GM18858 (cell line): ENCODE results near the gene AASS.
A peak's percentile ranks its signal among the peaks of the same experiment; 100 is the strongest.
"Not testable (repeated sequence)": the region's sequence is repeated elsewhere in the genome, so short reads cannot be mapped to it uniquely, and the experiment has no call there.

ENCODE experiments used
- ATAC-seq: cut with Tn5 transposase; IDR thresholded peaks from one replicate; pipeline ENCODE4 v1.9.1; 2021; ENCODE audit not compliant: unreplicated experiment

Gene AASS

DNA sequence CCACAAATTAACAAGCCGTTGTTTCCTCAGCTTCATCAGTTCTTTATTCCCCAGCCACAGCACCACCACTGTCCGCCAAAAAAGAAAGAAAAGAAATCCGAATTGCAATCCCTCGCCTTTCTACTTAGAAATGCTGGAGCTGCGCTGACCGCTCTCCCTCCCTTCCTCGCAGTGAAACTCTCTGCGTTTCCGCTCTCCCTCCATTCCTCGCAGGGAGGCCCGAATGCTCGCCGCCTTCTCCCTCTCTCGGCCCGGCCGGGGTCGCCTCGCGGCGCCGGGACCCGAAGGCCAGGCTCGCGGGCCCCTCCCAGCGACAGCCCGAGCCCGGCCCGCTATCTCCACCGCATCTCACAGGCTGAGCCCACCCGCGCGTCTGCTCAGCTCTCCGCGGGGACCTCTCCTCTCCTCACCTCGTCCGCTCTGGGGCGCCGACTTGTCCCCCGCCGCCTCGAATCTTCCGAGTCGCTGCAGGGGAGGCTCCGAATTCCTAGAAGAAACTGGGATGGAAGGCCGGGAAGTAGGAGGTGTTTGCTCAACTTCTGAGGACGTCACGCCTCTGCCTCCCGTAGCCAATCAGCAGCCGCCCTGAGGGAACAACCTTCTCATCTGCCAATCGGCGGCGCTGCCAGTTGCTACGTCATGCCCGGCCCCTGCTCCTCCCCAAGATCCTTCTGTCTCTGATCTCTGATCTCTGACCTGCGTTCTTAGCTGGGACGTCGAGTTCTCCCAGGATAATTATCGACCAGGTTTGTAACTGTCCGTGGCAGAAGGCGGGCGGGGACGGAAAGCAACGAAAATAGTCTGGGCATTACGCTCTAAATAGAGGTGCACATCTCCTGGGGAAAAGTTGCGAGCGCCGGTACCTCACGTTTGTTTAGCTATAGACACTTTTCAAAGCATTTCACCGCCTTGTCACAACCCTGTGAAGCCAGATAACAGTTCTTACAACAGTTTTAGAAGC lies at the start of gene AASS:
TSS of gene AASS (minus strand) at position 499 of the 961 bp plus-strand sequence. CDS start 10,523 bp downstream, outside the sequence.
- ATAC-seq: peak; percentile 100

DNA sequence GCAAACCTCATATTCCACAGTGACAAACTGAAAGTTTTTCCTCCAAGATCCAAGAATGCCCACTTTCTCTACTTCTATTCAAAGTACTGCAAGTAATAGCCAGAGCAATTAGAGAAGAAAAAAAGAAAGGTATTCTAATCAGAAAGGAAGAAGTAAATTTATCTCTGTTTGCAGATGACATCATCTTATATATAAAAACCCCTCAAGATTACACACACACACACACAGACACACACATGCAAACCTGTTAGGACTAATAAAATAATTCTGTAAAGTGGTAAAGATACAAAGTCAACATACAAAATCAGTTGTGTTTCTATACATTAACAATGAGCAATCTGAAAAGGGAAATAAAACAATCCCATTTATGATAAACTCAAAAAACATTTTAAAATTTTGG lies 44.7 kb upstream of the AASS start:
- no peak for ATAC-seq

DNA sequence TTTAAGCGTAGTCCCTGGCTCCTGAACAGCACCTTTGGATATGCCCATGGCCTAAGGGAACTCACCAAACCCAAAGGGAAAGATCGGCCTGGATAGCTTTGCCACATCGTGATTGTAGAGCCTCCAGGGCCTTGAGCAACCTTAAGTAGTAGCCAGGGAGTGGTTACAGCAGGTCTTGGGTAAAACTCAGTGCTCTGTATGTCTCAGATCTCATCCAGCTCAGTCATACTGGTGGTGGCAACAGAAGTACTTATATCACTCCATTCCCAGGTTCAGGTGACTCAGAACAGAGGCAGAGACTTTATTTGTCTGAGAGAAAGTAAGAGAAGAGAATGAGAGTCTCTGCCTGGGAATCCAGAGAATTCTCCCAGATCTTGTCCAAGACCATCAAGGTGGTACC lies 39.1 kb upstream of the AASS start:
- no peak for ATAC-seq

DNA sequence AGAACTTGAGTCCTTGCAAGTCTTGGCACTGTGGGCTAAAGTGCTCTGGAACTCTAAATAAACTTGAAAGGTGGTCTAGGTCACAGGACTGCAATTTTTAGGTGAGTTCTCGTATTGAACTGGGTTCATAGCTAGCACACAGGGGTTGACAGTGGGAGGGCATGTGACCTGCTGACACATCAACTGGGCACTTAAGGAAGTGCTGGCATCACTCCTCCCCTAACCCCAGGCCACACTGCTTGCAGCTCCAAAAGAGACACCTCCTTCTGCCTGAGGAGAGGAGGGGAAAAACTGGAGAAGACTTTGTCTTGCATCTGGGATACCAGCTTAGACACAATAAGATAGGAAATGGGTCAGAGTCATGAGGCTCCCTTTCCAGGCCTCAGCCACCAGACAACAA lies 38.0 kb upstream of the AASS start:
- no peak for ATAC-seq

DNA sequence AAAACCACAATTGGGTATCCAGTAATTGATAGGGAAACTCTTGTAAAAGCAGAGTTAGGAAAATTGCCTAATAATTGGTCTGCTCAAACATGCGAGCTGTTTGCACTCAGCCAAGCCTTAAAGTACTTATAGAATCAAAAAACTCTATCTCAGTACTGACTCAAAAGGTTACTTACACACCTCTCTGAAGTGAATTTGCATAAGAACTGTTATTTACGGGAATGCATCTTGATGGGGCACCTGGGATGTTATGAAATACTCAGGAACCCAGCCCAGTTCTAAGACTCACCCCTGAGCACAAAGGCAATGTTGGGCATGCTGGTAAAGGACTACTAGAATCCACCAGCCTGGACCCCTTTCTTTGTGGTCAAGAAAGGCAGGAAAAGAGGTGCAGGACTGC lies 28.1 kb upstream of the AASS start:
- ATAC-seq: not testable (repeated sequence)

DNA sequence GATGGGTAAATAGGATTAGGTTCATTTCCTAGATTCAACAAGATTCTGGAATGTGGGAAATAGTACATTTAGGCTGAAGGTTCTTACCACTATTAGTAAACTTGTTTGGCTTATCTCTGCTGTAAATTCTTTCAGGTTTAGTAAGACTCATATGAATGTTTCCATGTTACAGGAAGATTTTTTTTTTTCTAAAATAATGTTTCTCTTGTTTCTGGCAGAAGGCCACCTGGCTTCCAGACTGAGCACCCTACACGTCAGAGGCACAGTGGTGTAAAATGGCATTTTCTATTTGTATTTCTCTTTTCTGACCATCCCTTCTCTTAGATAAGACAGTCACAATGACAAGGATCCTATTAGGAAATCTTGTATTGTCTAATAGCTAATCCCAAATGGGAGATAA lies 22.7 kb upstream of the AASS start:
- no peak for ATAC-seq

DNA sequence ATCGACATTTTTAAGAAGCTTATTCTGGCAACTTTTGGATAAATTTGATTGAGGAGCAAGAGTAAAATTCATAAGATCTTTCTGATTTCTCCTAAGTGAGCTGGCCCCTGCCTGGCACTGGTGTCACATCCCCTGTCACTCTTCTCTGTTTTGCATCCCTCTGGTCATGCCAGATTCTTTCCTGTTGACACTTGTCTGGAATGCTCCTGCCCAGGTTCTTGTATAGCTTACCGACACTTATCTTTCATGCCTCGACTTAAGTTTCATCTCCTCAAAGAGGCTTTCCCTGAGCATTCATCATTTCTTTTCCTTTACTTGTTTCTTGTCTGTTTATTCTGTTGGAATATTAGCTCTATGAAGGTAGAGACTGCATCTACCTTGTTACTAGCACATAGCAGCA lies 22.2 kb upstream of the AASS start:
- no peak for ATAC-seq

DNA sequence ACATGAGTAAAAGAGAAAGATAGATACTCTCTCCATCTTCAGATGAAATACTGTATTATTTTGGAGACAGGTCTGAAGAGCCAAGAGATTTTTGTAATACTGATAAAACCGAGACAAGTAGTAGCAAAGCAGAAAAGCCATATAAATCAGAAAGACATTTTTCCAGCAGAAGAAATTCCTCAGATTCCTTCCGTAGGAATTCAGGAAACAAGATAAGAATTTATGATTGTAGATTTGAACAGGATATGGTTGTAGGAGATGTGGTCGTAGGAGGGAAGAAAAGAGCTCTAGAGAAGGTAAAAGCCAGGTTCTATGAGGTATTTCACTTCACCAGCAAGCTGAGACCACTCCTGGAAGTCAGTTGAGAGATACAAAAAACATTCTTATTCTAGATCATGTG lies 17.6 kb upstream of the AASS start:
- ATAC-seq: no peak

DNA sequence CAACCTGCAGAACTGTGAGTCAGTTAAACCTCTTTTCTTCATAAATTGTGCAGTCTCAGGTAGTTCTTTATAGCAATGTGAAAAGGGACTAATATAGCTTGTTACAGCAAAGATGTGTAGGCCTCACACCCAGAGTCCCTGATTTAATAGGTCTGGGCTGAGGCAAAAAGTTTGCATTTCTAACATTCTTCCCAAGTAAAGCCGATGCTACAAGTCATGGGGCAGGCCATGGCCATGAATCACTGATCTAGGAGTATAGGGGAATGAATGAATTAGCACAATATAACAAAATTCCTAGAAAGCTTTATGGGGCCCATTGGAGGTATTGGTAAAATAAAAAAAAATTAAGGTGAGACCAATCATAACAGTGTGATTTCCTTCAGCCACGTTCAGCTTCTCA lies 11.5 kb upstream of the AASS start:
- no peak for ATAC-seq

DNA sequence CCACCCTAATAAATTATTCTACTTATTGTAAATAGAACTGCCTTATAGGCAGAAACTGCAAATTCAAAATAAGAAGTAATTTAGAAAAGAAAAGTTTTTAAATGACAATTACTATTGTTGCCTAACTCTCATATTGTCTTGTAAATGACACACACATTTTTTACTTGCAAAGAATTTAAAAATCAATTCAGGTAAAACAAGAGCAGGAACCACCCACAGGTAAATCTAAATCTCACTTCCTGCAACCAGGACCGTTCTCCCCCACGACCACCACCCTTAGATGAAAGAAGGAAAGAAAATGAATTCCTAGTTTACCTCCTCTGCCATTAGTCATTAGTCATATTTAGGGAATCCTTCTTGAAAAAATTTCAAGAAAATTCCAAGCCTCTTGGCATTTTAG lies 4.8 kb upstream of the AASS start:
- no peak for ATAC-seq

DNA sequence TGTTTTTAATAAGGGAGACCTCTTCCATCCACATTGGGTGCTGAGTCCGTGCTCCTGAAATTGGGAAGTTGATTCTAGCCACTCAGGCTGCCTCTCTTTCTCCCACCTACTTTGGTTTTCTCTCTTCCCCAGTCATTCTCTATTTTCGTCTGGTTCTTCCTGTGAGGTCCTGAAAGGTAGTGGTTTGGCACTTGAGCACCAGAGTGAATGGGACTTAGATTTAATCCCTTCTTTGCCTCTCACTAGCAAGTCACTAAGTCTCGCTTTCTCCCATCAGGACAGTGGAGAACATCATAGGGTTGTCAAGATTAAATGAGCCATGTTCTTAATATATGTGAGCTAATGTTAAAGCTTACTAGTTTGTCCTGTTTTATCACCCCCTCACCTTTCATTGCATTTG lies 4.0 kb upstream of the AASS start:
- ATAC-seq: no peak

DNA sequence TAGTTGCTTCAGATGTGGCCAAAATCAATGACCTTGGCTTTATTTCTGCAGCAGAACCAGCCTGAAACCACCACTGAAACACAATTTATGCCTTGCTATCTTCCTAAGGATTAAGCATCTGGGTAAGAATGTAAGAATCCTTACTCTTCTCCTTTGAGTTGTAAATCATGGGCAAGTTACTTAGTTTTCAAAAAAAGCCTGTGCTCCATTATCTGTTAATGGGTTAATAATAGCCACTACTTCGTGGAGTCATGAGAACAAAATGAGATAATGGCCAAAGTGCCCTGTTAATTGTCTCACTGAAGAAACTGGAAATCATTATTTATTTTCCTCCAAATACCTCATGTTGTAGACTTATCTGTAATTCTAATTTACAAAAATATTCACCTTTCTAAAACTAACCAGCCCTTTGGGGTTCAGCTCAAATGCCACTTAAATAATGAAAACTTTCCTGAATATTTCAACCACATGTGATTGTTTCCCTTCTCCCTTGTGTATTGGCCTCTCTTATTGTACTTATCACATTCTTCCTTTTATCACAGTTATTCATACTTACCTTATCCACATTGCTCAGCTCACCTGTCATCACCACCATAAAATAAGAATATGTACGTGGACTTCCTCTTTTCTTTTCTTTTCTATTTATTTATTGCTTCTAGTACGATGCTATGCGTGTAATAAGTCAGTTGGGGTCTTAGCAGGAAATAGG lies 2.0 kb upstream of the AASS start:
- no peak for ATAC-seq

DNA sequence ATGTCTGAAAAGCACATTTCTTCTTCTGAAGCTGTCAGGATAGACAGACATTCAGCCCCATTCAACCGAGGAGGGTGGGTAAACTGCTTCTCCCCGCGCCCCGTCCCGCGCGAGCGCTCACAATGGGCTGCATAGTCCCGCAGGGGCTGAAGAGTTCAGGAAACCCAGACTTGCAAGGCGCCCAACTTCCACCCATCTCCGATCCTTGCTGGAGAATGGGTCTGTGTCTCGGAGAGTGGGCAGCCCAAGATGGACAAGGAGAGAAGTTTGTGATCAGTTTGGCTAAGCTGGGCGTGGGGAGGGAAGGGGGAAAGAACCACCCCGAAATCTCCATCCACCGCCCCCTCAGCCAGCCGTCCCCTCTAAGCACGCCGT lies 686 bp downstream of the AASS start:
- ATAC-seq: no peak

DNA sequence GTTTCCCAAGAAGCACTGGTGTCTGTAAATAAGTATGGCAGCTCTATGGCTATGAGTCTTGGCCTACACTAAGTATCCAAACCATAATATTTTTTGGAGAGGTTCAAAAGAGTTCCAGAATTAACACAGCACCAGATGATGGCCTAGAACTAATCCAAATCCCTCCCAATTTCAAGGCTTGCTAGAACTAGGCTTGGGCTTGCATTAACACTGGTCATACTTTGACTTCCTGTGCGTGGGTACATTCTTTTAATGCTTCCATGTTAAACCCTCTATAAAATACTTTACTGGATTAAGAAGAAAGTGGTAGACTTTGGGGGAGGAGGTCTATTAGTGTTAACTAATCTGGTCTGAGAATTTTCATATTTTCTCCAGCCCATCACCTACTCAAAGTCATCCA lies 3.1 kb downstream of the AASS start:
- ATAC-seq: no peak

DNA sequence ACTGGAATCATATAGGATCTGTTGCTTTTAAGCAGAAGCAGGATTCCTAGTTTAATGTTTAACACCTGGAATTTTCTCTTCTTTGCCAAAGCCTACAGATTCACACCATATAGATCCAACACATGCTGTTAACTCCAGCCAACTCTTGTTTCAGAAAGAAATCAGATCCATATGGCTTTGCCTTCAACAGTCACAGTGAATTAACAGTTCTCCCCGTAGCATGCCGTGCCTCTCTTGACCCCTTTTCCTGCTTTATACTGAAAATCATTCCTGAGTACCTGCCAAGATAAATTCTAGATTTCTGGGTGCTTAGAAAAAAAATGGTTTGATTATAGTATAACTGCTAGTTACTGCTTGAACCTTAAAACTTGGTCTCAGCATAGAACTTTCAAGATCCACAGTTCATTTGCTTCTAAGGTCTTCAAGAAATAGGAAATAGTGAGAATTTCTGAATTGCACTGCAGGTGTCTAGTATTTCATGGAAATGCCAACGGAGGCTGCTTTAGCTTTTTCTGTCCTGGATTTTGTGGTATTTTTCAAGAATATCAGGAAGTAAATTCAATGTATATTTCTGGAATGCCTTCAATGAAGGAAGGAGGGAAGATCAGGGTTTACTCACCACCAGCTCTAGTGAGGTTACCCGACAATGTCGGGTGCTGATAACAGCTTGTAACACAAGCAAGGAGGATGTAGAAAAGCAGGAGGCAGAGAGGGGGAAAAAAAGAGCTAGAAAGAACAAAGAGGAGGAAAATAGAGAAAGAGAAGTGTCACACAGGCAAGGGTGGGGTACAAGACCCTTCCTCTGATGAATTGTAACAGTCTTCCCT lies 6.6 kb downstream of the AASS start:
- no peak for ATAC-seq

DNA sequence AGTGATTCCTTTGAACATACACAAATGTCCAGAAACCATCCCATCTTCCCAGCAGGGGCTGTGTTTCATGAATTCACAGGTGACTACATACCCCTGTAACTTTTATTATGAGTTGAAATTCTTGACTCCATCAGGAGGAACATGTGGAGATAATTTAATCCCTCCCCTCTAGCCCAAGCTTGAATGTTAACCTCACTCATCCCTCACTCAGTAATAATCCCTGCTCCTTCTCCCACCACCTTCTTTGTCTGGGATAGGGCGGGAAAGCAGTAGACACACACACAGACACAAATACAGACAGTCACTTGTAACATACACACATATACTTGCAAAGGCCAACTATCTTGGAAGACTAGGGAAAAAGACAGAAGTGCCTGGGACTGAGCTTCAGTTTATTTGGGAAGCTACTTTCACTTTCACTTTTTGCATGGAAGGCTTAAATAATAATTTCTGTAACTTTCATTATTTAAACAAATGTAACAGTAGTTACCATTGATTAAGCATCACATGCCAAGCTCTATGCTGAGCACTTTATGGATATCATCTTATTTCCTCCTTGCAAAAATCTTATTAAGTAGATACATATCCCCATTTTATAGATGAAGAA lies 7.3 kb downstream of the AASS start:
- no peak for ATAC-seq

DNA sequence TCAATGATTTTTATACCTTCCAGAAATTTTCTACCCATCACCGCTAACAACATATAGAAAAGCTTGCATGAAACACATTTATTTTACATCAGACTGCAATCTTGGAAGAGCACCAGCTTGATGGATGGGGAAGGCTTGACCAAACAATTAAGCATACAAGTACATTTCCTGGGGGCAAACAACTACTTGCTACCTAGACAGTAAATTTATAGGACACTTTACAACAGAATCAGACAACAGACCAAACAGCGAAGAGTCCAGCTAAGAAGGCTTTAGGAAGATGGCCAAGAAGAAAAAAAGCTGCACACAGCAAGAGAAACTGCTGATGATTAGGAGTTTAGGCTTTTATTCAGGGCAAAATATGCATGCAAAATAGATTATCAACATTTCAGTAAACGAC lies 8.0 kb downstream of the AASS start:
- ATAC-seq: no peak

DNA sequence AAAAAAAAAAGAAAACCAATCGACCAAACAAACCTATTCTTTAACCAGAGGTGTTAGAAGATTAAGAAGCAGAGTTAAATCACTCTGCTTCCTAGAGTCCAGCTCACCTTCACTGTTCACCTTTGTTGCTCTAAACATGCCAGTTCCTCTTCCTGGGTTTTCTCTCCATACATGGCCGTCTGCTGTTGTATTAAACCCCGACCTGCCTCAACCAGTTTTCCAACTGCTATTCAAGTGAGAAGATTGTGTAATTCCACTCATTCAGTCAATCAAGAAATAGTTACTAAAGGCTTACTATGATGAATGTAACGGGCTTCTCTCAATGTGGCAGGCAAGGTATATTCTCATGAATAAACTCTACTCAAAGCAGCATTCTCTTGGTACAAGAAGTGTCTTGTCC lies 8.8 kb downstream of the AASS start:
- ATAC-seq: no peak

DNA sequence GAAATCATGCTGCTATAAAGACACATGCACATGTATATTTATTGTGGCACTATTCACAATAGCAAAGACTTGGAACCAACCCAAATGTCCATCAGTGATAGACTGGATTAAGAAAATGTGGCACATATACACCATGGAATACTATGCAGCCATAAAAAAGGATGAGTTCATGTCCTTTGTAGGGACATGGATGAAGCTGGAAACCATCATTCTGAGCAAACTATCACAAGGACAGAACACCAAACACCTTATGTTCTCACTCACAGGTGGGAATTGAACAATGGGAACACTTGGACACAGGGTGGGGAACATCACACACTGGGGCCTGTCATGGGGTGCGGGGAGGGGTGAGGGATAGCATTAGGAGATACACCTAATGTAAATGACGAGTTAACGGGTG lies 9.3 kb downstream of the AASS start:
- not testable (repeated sequence) for ATAC-seq

DNA sequence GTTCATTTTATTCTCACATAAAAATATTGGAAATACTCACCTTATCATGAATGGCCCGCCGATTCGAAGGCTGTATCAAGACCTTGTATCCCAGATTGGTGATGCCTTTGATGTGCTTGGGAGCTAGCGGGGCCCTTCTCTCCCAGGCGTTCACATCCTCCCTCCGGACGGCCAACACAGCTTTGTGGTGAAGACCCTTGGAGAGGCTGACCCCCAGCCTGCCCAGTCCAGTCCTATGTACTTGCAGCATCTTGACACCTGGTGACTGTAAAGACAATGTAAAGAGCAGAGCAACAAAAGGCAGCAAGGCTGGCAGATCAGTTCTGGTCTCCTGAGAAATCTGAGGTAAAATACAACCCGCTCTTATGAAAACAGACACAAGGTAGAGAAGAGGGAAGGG lies 10.6 kb downstream of the AASS start:
- ATAC-seq: no peak

DNA sequence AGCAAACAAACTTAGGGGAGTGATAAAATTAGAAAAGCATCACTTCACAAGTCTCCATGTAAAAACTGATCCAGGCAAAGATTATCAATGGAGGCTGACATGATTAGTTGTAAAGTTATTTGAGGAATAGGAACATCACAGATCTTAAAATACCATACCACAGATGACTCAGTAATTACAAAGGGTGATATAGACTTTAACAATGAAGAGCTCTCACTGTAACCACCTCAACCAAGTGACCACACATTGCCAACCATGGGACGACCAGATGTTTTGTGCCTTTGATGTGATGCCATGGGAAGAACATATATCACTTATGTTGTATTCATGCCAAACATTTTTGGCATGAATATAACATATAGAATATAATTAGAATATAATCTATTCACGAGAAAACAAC lies 11.7 kb downstream of the AASS start:
- ATAC-seq: no peak
